GM12878 (cell line): ENCODE results near the gene PCBP4. TPM values are rescaled to one million over a fixed set of nuclear protein-coding genes. Genes with fewer than 3 reads are reported as not detected.

ENCODE experiments used
- ATAC-seq: fragments of 200-7000 bp; cut with Tn5 transposase; 3 replicates; pipeline ENCODE4 v1.9.1; 2020; ENCODE audit warnings: mild to moderate bottlenecking, moderate library complexity
- BruUV-seq: library from RNA; stranded (reverse); fragments of 400-500 nt; replicated peaks from 2 replicates; lab custom pipeline; 2021; lab: Mats Ljungman, UMichigan
- CTCF ChIA-PET: fragments of 300-600 bp; sonication (Branson Sonifier 250); formaldehyde crosslinking; extraction: SDS; loops from one replicate; lab custom pipeline; 2021; ENCODE audit warnings: inconsistent platforms; lab: Yijun Ruan, JAX
- POLR2A ChIA-PET: fragments of 350-600 bp; formaldehyde crosslinking; extraction: SDS; loops from one replicate; lab custom pipeline; 2021; ENCODE audit warnings: inconsistent platforms; lab: Charles Lee
- RAD21 ChIA-PET: fragments of 300-600 bp; sonication (Branson Sonifier 250); formaldehyde crosslinking; loops from one replicate; lab custom pipeline; 2023; ENCODE audit warnings: antibody characterized with exemption; ENCODE audit not compliant: unreplicated experiment; lab: Charles Lee
- SMC1A ChIA-PET: fragments of 300-600 bp; sonication (Branson Sonifier 250); formaldehyde crosslinking; loops from one replicate; lab custom pipeline; 2023; ENCODE audit not compliant: unreplicated experiment, uncharacterized antibody; lab: Charles Lee
- DNase-seq: peaks from one replicate; pipeline ENCODE4 v3.0.0-alpha.2; 2011; ENCODE audit warnings: low read depth, low spot score
- FAIRE-seq: peaks from 3 replicates; lab custom pipeline; 2011; peaks lifted over from hg19 to GRCh38; lab: Jason Lieb, UNC
- H2AFZ ChIP-seq: 2 replicates; pipeline ENCODE4 v1.6.0; 2011; ENCODE audit warnings: low read depth, low read length, control low read depth; ENCODE audit not compliant: control insufficient read depth
- H3K27ac ChIP-seq: 2 replicates; pipeline ENCODE4 v1.5.1; 2011; ENCODE audit warnings: control low read depth; ENCODE audit not compliant: control insufficient read depth, insufficient read depth
- H3K27me3 ChIP-seq, 2 experiments: replicated peaks in 1 of 2; 2 replicates each; pipeline versions ENCODE4 v1.6.0 to v1.6.1; 2011; ENCODE audit warnings: low read length in 1 of 2; ENCODE audit not compliant: control insufficient read depth in 2 of 2, insufficient read depth in 2 of 2
- H3K36me3 ChIP-seq, 2 experiments: 2 replicates each; pipeline ENCODE4 v1.5.1; 2011; ENCODE audit warnings: low read length in 1 of 2; ENCODE audit not compliant: control insufficient read depth in 2 of 2, insufficient read depth in 2 of 2
- H3K4me1 ChIP-seq: 2 replicates; pipeline ENCODE4 v1.6.1; 2011; ENCODE audit warnings: mild to moderate bottlenecking, low read length, moderate library complexity, mixed read lengths; ENCODE audit not compliant: control insufficient read depth, insufficient read depth
- H3K4me2 ChIP-seq: 2 replicates; pipeline ENCODE4 v1.6.0; 2011; ENCODE audit warnings: control low read depth; ENCODE audit not compliant: control insufficient read depth, insufficient read depth
- H3K4me3 ChIP-seq: fragments of 200-600 bp; sonication (generic); 2 replicates; pipeline ENCODE4 v1.5.1; 2016
- H3K79me2 ChIP-seq: 2 replicates; pipeline ENCODE4 v1.6.0; 2011; ENCODE audit warnings: low read length; ENCODE audit not compliant: control insufficient read depth, insufficient read depth
- H3K9ac ChIP-seq: 2 replicates; pipeline ENCODE4 v1.8.0; 2011; ENCODE audit warnings: low read length, control low read depth, mixed read lengths; ENCODE audit not compliant: control insufficient read depth, insufficient read depth
- H3K9me3 ChIP-seq: replicated peaks from 3 replicates; pipeline ENCODE4 v1.5.1; 2011; ENCODE audit warnings: mild to moderate bottlenecking, low read length; ENCODE audit not compliant: control insufficient read depth, insufficient read depth
- H4K20me1 ChIP-seq: 2 replicates; pipeline ENCODE4 v1.6.0; 2011; ENCODE audit not compliant: control insufficient read depth, insufficient read depth
- ATF7 ChIP-seq: fragments of 450-650 bp; IDR thresholded peaks from 2 replicates; pipeline ENCODE4 v1.6.1; 2016; ENCODE audit warnings: low read depth, mild to moderate bottlenecking
- BCL3 ChIP-seq: IDR thresholded peaks from 2 replicates; pipeline ENCODE4 v1.6.1; 2011; ENCODE audit warnings: borderline replicate concordance, low read depth, mild to moderate bottlenecking, moderate library complexity, low read length; ENCODE audit not compliant: insufficient read depth, poor library complexity, severe bottlenecking
- CEBPZ ChIP-seq: fragments of 150-350 bp; IDR thresholded peaks from 2 replicates; pipeline ENCODE4 v1.6.1; 2016; ENCODE audit warnings: low read depth, low read length
- DPF2 ChIP-seq: fragments of 450-650 bp; IDR thresholded peaks from 2 replicates; pipeline ENCODE4 v1.6.1; 2017; ENCODE audit warnings: mild to moderate bottlenecking
- KDM1A ChIP-seq: fragments of 200-600 bp; sonication (generic); IDR thresholded peaks from 2 replicates; pipeline ENCODE4 v1.6.1; 2016; ENCODE audit warnings: borderline replicate concordance
- SMARCA5 ChIP-seq: fragments of 450-650 bp; IDR thresholded peaks from 2 replicates; pipeline ENCODE4 v1.6.1; 2017; ENCODE audit warnings: mild to moderate bottlenecking
- SRF ChIP-seq, 2 experiments: IDR thresholded peaks; 2 replicates each; pipeline ENCODE4 v1.6.1; 2011; ENCODE audit warnings: low read depth in 2 of 2, low read length in 2 of 2, mild to moderate bottlenecking in 1 of 2, moderate library complexity in 1 of 2
- USF2 ChIP-seq: IDR thresholded peaks from 2 replicates; pipeline ENCODE4 v1.6.1; 2011; ENCODE audit warnings: low read depth, low read length, improper control_type of control experiment, borderline replicate concordance
- YY1 ChIP-seq: IDR thresholded peaks from 2 replicates; pipeline ENCODE4 v1.6.1; 2011; ENCODE audit warnings: low read depth, mild to moderate bottlenecking, low read length
- ZNF207 ChIP-seq: fragments of 450-650 bp; IDR thresholded peaks from 2 replicates; pipeline ENCODE4 v1.6.1; 2014; ENCODE audit warnings: antibody characterized with exemption, mild to moderate bottlenecking, borderline replicate concordance
- ZNF217 ChIP-seq: fragments of 450-650 bp; IDR thresholded peaks from 2 replicates; pipeline ENCODE4 v1.6.1; 2017; ENCODE audit warnings: antibody characterized with exemption, mild to moderate bottlenecking
- ZNF622 ChIP-seq: fragments of 450-650 bp; IDR thresholded peaks from 2 replicates; pipeline ENCODE4 v1.6.1; 2017; ENCODE audit warnings: mild to moderate bottlenecking, inconsistent platforms
- WGBS: methylation state at CpG from one replicate; pipeline ENCODE4 v1.1.6; 2016; ENCODE audit warnings: low lambda C conversion rate; ENCODE audit not compliant: insufficient replicate concordance, insufficient coverage; ENCODE audit errors: missing lambda C conversion rate; 5-methylcytosine and 5-hydroxymethylcytosine counted together
- in situ Hi-C: fragments of 300-500 bp; cut with MboI; formaldehyde crosslinking; loops from 9 replicates; pipeline ENCODE4 v1.14.3; 2018; ENCODE audit warnings: mixed read lengths
- intact Hi-C: fragments of 100-400 bp; cut with micrococcal nuclease; formaldehyde crosslinking; loops from one replicate; pipeline ENCODE4 v1.14.2; 2022; ENCODE audit not compliant: unreplicated experiment
- polyA plus RNA-seq, 11 experiments: library from polyadenylated mRNA; depleted of rRNA in 4 of 11; unstranded in 6 of 11; stranded (reverse) in 5 of 11; fragments of >200 nt; fragmentation: Nextera tagmentation in 4 of 11; fragmentation: Illumina TruSeq in 1 of 11; extraction: Ambion mirVana in 4 of 11; extraction: Trizol in 1 of 11; gene quantifications; 1 replicate in 1 of 11; 2 replicates in 10 of 11; pipeline versions ENCODE4 v1.2.1 to v1.2.3, GENCODE V29; 2011 to 2016; ENCODE audit warnings: inconsistent platforms in 2 of 11, missing spikeins in 2 of 11, low read depth in 1 of 11
- total RNA-seq, 4 experiments: library from RNA; depleted of rRNA in 3 of 4; stranded (reverse); fragments of >200 nt in 3 of 4; fragmentation: Illumina TruSeq in 1 of 4; extraction: Trizol in 1 of 4; gene quantifications; 2 replicates each; pipeline versions ENCODE4 v1.2.1 to v1.2.3, GENCODE V29; 2013 to 2021

The PCBP4 gene
- total and polyA plus RNA-seq, 10 of the 15 experiments (the other 5 are each of a cell fraction or from before 2014, with no cell fraction given): 0.05 to 14.5 (median 4.2) TPM

GRCh38 chr3:51940648-51941462 lies 26.4 kb downstream of the PCBP4 start:
- peak overlapping the region; percentile 82 for H3K9ac ChIP-seq
- H3K4me2 ChIP-seq: peak overlapping the region; percentile 72
- H3K4me1 ChIP-seq: peaks cover 11% of the 10 kb centered on the region
- in situ Hi-C loops: no loop called here
- POLR2A ChIA-PET: interaction anchor here (0.5 to 3.0 kb wide), 6 partner anchors 22 to 214 kb away, joined by 3 to 24 read pairs (median 6); partner anchors contain the start of genes ABHD14A, ABHD14B, ACY1 and RPL29
- TF ChIP-seq ZNF622: no peak
- TF ChIP-seq YY1: no peak
- no peak for TF ChIP-seq USF2
- no peak for TF ChIP-seq ATF7
- TF ChIP-seq BCL3: no peak
- TF ChIP-seq CEBPZ: no peak
- TF ChIP-seq ZNF207: no peak
- no peak for TF ChIP-seq SRF (IDR thresholded peaks at IDR 0.05; ENCODE audit: low read depth in 2 of 2, low read length in 2 of 2)
- TF ChIP-seq KDM1A: no peak
- TF ChIP-seq ZNF217: no peak
- no peak for TF ChIP-seq DPF2
- TF ChIP-seq SMARCA5: no peak
- TF ChIP-seq, all 136 proteins: peak for 0
- peaks cover 9 to 17% of the 10 kb centered on the region in 2 experiments; a peak in 3 of 4 replicates for H3K36me3 ChIP-seq
- H3K9me3 ChIP-seq: no peaks in the 10 kb centered on the region
- 23% methylated on average over 13 of the region's 13 CpGs for WGBS
- no peak overlapping the region for H2AFZ ChIP-seq
- H3K27me3 ChIP-seq: no peaks in the 10 kb centered on the region
- CTCF ChIA-PET: interaction anchor here (0.6 to 4.8 kb wide), 20 partner anchors 14 to 555 kb away, joined by 3 to 79 read pairs (median 4); partner anchors contain the start of genes ABHD14A, ABHD14B, ACY1 and DUSP7
- peaks cover 32% of the 10 kb centered on the region for H3K79me2 ChIP-seq
- H3K27ac ChIP-seq: peak overlapping the region; percentile 65
- intact Hi-C loops: no loop called here
- DNase-seq: no peak
- no peaks in the 10 kb centered on the region for H4K20me1 ChIP-seq
- SMC1A ChIA-PET: interaction anchor here (0.6 to 2.6 kb wide), 10 partner anchors 9 to 952 kb away, joined by 3 to 33 read pairs (median 4); partner anchors contain the start of genes ABHD14A, ABHD14B and RPL29
- peak overlapping the region; percentile 96 for H3K4me3 ChIP-seq
- BruUV-seq: TSS peak; percentile 79
- RAD21 ChIA-PET: interaction anchor here (0.6 to 4.2 kb wide), 17 partner anchors 13 to 1380 kb away, joined by 3 to 34 read pairs (median 3); partner anchors contain the start of genes ABHD14A, ABHD14B, ACY1 and DUSP7
- no peak for ATAC-seq
- FAIRE-seq: peak; percentile 23
